GM19025 (cell line): Measurements from ENCODE around the gene ATXN10.

Experiments
- ATAC-seq: cut with Tn5 transposase; IDR thresholded peaks from one replicate; pipeline ENCODE4 v1.9.1; 2021; ENCODE audit warnings: mild to moderate bottlenecking, low read depth, moderate library complexity; ENCODE audit not compliant: unreplicated experiment

The ATXN10 gene

DNA sequence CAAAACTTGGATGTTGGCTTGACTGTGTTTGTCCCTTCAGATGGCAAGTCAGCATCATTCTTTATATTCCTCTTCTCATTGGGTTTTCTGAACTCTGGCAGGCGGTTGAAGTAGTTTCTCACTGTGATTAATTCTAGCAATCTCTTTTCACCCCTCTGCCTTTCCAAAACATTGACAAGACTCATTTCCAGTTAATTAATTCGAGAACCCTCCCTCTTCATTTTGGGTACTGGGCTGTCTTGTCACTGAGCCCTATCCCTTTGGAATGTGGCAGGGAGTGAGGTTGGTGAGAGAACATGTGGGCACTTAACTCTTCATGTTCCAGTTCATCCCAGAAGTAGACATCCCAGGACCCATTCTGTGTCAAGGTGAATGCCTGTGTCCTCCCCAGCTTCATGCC is 172.4 kb downstream of the ATXN10 start:
- ATAC-seq = no peak

DNA sequence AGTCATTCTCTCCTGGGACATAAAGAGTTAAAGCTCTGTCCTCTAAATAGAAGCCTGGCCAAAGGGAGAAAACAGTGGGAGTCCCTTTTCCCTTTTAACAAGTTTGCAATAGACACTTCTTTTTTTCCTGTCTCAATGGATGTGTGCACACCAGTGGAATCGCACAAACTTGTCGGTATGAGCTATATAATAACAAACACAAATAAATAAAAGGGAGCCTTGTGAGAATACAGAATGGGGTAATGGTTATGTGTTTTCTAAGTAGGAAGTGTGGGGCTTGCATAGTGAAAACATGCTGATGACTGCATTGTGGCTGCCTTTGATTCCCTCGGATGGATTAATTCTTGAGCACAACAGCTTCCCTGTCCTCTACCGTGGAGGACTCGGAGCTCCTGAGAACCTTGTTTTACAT is 173.4 kb downstream of the ATXN10 start:
- ATAC-seq = no peak

DNA sequence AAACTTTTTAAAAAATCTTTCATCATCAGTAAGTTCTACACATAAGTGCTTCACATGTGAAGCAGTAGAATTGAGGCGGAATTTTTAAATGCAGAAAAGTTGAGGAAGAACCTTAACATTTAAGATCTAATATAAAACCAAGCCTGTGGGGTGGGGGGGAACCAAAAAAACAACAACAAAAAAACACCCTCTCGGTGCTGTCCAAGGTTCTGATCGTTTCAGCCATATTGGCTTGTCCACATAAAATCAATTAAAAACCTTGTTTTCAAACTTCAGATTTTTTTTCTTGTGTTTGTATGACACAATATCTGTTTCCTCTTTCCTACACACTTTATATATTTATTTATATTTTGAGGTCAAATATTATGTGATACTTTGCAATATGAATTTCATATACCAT is 175.3 kb downstream of the ATXN10 start:
- ATAC-seq = no peak

DNA sequence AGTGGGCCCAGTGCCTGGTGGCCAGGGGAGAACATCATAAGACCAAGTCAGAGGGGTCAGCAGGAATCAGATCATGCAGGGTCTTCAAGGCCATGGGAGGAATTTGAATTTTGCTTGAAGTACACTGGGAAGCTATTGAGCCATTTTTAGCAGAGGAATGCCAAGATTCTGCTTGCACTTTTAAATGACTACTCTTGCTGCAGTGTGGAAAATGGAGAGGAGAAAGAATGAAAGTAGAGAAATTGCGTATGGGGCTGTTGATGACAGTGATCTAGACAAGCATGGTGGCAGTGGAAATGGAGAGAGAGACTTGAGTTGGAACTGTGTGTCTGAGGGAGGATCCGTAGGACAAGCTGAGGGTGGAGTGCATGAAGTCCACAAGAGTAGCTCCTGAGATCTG is 177.3 kb downstream of the ATXN10 start:
- ATAC-seq = no peak

DNA sequence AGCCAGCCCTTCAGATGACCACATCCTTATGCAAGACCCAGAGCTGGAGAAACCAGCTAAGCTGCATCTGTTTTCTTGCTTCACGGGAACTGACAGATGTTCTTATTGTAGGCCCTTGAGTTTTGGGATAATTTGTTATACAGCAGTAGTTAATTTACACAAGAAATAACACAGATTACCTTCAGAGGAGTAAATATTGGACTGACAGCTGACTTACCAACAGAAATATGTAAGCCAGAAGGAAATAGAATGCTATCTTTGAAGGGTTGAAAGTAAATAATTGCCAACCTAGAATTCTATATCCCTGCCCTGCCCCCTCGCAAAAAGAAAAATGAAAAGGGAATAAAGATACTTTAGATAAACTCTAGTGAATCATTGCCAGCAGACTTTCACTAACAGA is 181.2 kb downstream of the ATXN10 start:
- no peak for ATAC-seq

DNA sequence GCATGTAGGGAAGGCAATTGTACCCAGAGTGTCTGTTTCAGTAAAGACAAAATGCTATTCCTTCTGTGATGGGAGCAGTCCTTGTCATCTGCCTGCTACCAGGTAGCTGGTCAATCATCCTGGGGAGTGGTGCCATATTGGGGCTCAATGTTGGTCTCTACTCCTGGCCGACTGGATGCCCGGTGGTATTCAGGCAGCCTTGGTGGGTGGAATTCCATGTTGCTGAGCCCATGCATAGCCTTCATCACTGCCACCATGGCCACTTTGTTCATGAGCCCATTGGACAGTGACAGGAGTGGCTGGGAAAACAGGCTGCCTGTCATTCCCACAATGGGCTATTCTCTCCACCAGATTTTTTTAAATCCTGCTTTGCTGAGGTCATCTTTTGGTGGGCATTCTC is 184.3 kb downstream of the ATXN10 start:
- ATAC-seq = no peak

DNA sequence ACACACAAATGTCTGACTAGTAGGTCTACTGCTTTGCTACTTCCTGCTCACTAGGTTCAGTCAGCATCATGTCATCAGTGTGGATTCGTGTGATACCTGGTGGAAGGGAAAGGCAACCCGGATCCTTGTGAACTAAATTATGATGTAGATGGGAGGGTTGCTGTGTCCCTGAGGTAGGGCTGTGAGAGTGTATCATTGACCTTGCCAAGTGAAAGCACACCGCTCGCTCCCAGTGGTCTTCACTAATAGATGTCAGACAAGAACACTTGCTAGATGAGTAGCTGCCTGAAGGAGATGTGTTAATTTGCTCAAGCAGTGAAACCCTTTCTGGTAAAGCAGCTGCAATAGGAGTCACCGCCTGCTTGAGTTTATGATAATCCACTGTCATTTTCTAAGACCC is 185.9 kb downstream of the ATXN10 start:
- ATAC-seq = no peak

DNA sequence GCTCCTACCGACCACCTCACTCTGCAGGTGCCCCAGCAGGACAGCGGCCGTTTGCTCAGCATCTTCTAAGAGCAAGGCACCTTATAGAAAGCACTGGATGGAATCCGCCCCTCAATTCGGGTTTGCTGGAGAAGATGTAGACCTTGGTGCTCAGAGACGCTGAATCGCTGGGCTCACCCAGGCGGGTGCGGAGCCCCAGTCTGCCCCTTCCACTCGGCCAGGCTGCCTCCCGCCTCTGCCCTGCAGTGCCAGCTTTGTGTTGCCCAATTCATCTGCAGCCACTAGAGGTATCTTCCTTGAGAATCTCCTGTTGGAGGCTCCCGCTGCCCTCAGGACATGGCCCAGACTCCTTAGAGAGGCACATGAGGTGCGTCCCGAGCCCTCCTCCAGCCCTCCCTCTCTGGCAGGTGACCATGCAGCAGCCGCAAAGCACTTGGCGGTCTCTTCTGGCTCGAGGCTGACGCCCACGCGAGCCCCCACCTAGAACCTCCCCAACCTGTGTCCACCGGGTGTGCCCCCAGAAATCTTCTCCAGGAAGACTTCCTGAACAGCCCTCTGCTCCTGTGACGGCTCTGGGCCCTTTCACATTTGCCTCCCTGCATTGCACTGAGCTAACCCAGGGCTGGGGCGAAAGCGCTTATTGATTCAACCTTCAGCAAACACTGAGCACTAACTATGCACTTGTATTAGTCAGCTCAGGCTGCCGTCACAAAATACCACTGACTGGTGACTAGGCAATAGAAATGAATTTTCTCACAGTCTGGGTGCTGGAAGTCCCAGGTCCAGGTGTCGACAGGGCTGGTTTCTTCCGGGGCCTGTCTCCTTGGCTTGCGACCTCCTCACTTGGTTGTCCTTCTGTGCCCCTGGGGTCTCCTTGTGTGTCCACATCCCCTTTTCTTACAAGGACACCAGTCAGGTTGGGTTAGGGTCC is 187.9 kb downstream of the ATXN10 start:
- no peak for ATAC-seq

DNA sequence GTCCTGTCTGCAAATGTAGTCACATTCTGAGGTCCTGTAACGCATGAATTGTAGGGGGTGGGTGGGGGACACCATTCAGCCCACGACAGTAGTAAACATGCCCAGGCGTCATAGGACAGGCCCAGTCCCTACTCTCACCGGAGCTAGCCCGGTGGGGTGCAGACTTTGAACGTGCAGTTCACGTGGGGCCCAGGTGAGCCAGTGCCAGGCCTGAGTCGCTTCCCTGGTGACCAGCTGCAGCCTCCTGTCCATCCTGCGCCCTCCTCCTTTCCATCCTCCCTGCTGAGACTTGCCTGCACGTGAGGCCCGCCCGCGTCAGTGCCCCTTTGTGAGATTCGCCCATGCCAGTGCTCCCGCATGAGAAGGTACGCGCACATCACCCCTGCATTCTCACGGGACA is 188.6 kb downstream of the ATXN10 start:
- ATAC-seq = no peak

DNA sequence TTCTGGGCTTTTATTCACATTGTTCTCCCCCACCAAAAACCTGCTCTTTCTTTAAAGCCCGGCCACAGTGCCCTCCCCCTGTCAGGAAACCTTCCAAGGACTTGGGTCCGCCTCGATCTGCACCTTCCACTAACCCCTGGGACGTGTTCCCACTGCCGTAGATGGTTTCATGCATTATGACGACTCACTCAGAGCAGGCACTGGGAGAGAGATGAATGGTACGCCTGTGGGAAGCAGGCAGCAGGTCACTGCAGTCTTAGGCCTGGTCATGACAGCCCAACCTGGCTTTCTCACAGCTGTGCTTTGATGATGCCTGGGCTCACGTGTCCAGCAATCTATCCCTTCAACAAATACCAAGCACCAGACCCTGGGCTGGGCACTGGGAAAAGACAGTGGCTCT is 189.6 kb downstream of the ATXN10 start:
- no peak for ATAC-seq

DNA sequence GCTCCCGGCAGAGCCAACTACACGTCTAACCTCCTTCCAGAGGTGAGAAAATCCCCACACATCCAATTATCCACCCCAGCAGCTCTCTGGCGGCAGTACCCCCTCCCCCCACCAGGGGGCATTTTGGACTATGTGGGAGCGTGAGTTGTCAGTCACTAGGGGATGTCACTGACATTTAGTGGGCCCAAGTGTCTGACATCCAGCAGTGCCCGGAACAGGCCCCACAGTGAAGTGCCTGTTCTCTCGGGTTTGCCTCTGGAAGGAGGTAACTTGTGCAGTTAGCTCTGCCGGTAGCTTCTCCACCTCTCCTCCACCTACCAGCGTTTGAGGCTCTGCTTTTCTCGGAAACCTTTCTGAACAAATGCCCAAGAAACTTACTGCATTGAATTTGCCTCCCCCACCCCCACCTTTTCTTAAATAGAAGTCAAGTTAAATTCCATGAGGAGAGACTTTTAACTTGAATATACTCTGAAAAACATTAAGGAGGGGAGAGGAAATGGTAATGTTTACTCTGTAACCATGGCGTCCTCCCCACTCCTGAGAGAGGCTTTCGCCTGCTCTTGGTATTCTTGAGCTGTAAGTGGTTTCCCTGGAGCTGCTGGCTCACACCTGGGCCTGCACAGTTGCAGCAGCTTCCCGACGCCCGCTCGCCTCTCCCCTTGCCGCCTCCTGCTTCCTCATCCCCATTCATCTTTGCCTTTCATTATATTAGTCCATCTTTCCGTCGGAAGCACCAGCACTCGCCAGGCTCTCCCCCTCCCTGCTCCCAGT is 192.5 kb downstream of the ATXN10 start:
- no peak for ATAC-seq

DNA sequence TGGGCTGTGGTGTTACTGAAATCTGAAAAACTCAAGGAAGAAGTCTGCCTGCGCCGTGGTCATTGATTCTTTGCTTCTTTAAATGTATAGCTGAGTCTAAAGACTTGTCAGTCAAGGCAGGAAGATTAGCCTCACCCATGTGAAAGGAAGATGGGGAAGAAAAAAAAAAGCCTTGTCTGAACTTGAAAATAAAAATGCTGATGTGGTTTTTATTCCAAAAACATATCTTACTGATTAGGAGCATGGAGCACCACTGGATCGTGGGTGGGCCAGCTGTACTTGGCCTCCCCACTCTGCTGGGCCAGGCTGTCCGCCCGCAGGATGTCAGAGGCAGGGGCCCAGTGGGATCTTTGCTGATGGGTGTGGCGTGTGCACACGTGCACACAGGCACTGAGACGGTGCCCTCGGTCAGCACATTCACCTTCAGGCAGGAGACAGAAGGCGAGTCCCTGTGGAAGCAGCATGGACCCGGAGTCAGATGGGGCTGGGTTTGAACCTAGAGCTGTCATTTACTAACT is 193.4 kb downstream of the ATXN10 start:
- ATAC-seq = no peak

DNA sequence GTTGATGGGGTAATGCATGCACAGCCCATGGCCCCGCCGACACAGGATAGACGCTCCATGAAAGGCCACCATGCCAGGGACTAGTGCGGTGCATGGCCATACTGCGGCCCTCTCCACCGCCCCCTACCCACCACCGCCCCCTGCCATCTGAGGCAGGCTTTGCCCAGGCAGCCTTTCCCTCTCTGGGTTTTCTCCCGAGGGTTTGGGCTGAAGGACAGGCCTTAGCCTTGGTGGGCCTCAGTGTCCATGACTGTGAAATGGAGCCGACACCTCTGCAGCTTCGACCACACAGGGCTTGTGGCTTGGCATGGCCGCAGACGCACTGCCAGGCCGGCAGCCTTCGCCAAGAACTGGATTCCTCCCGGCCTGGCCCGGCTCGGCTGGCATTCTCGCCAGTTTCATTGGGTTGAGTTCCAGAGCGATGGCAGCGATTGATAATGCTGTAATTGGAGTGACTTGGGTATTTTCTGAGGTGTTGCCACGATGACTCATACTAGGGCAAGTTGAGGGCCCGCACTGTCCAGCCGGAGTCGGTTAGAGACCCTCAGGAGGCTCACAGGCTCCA is 194.0 kb downstream of the ATXN10 start:
- ATAC-seq = no peak

DNA sequence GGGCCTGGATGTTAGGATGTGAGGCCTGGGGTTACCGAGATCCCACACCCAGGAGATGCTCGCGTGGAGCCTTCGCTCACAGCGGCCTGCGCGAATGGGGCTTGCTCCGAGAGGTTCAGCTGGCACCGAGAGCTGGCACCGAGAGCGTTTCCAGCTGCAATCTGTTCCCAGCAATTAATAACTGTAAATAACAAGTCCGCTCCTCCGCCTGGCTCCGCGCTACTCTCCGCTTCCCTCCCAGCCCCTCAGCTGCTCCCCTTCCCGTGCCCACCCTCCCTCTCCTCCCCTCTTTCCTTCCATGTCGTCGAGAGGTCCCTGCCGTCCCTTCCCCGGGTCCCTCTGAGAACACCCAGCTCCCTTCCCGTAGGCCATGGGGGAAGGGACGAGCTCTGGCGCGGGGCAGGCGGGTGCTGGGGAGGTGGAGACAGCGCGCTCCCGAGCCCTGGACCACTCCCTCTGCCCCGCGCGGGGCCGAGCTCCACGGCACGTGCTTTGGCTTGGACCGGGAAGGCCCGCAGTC is 194.6 kb downstream of the ATXN10 start:
- ATAC-seq = no peak

DNA sequence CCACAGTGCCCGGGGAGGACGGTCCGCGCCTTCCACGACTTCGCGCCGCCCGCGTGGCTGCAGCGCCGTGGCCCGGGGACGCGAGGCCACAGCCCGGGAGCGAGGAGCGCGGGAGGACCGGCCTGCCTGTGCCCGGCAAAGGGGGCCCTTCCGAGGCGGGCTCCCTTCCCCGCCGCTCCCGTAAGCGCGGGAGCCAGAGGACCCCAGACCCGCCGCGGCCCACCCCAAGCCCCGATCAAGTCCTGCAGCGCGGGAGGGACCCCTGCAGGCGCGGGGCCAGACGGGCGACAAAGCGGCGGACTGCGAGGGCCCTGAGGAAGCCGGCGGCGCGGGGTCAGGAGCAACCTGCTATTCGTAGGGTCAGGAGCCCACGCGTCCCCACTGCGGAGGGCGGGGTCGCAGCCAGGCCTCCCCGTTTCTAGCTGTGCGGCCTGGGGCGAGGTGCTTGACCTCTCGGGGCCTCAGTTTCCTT is 195.0 kb downstream of the ATXN10 start:
- ATAC-seq = no peak

DNA sequence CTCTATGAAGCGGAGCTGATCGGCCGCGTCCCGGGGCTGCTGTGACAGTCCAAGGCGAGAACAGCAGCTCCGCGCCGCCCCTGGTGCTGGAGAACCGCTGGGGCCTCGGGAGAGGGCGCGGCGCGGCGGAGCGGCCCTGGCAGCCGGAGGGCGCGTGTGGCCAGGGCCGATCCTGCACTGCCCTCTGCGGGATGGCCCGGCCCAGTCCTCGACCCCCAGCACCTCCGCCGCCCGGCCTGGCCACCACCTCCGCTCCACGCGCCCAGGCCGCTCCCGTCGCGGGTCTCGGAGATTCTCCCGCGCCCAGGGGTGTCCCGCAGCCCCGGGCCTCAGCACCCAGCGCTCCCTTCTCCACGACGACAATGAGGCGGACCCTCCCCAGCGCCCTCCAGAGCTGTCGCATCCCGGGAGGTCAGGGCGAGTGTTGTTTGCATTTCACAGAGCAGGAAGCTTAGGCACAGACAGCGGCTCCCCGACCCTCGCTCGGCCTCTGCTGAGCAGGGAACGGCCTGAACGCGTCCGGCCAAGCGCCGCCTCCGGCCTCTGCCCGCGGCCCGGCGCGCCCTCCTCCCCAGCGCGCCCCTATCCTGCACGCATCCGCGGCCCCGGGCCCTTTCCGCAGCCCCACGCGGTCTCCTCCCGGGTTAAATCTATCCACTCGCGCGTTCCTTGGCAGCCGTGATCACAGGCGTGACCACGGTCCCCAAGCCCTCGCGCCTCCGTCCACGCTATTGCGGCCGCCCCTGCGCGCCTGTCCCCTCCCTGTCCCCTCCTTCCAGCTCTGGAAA is 195.7 kb downstream of the ATXN10 start:
- no peak for ATAC-seq

DNA sequence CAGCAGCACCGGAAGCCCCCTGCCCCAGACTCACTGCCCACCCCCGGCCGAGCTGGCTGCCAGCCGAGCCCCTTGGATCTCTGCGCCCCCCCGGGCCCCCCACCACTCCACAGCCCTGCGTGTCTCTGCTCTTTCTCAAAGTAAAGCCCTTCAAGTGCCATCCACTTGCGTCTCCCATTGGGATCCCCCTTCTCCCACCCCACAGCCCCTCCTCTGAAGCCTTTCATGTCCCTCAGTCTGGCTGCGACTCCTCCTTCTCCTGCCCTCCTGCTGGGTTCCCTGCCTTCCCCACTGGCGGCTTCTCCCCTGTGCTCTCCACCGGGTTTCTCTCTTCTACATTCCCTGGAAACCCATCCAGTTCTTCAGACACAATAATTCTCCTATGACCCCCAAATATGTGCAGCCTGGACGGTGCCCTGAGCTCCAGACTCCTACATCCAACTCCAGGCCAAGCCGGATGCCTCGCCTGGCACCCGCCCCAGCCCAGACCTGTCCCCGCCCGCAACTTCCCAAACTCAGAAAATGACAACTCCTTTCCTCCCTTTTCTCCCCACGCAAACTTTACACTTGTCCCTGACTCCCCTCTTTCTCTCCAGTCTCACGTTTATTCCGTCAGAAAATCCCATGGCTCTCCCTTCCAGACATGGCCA is 196.4 kb downstream of the ATXN10 start:
- ATAC-seq = no peak

DNA sequence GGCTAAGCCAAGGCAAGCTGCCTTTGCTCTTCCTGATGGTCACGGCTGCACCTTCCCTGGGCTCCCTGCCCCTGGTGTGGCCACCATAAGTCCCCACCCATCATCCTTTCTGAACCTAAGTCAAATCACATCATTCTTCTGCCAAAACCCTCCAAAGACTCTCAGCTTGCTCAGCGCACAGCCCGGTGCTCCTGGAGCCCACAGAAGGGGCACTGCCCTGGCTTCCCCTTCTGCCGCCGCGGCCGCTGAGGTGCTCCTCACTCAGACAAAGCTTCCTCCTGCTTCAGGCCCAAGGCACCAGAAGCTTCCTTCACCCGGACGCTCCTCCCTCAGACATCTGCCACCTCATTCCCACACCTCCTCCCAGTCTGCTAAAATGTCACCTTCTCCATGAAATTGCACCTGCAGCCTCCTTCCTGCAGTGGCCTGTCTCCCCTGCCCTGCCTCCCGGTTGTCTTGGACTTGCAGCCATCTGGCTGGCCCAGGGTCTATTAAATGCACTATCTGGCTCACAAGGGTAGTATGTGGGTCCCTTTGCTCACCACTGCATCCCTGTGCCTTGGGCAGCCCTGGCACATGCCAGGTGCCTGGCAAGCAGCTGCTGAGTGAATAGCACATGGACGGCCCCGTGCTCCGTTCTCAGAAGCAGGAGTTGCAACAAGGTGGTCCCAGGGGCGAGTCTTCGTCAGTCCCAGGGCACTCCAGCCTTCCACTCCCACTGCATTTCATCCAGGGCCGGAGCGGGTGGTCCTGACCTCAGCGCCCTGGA is 197.1 kb downstream of the ATXN10 start:
- no peak for ATAC-seq

DNA sequence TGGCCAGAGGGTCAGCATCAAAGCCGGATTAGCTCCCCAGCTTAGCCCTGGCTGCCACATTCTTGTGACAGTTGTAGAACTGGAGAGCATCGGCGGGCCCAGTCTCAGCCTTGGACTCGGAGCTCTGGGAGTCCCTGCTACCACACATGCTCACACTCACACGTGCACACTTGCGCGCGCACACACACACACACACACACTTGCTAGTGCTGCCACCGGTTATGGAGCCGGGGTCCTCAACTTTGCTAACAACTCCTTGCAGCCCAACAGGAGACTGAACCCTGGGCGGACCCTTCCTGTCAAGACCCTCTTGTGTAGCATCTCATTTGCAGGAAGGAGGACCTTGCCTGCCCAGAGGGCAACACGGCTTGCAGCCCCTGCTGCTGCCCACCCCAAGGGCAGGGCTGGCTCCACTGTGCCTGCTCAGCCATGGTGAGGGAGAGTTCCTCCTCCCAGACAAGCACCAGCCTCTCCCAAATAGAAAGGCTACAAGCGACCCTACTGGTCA is 197.8 kb downstream of the ATXN10 start:
- no peak for ATAC-seq
